HepG2 (cell line): ENCODE results near the gene SMAD2. TPM values are rescaled to one million over a fixed set of nuclear protein-coding genes. Genes with fewer than 3 reads are reported as not detected.

ENCODE experiments used
- ATAC-seq: fragments of 200-7000 bp; cut with Tn5 transposase; 3 replicates; pipeline ENCODE4 v1.9.1; 2020; ENCODE audit warnings: mild to moderate bottlenecking, moderate library complexity
- BruUV-seq: library from RNA; stranded (reverse); fragments of 400-500 nt; replicated peaks from 2 replicates; lab custom pipeline; 2021; lab: Mats Ljungman, UMichigan
- CTCF ChIA-PET: fragments of 300-600 bp; formaldehyde crosslinking; extraction: SDS; loops from one replicate; lab custom pipeline; 2021; ENCODE audit warnings: low total read pairs, inconsistent platforms, low intra/inter-chr PET ratio; lab: Yijun Ruan, JAX
- POLR2A ChIA-PET: fragments of 350-600 bp; sonication (Branson Sonifier 250); formaldehyde crosslinking; loops from one replicate; lab custom pipeline; 2020; ENCODE audit warnings: antibody characterized with exemption, inconsistent platforms; lab: Yijun Ruan, JAX
- DNase-seq: peaks from one replicate; pipeline ENCODE4 v3.0.0-alpha.2; 2015; ENCODE audit warnings: low spot score
- FAIRE-seq: peaks from 3 replicates; lab custom pipeline; 2011; peaks lifted over from hg19 to GRCh38; lab: Jason Lieb, UNC
- H2AFZ ChIP-seq: one replicate; pipeline ENCODE4 v1.6.1; 2011; ENCODE audit warnings: low read length, inconsistent platforms
- H3K27ac ChIP-seq: fragments of 300-600 bp; 3 replicates; pipeline ENCODE4 v1.8.0; 2011; ENCODE audit warnings: mixed run types, mild to moderate bottlenecking, mixed read lengths, low read length, inconsistent platforms; ENCODE audit not compliant: insufficient read depth; ENCODE audit errors: extremely low read length
- H3K27me3 ChIP-seq, 2 experiments: fragments of 200-600 bp in 1 of 2; 2 replicates in 1 of 2; 3 replicates in 1 of 2; pipeline versions ENCODE4 v1.6.0 to v1.8.0; 2011; ENCODE audit warnings: low read length in 2 of 2, mild to moderate bottlenecking in 2 of 2, moderate library complexity in 2 of 2, inconsistent platforms in 1 of 2; ENCODE audit not compliant: insufficient read depth in 2 of 2, control insufficient read depth in 1 of 2
- H3K36me3 ChIP-seq, 2 experiments: fragments of 200-600 bp in 1 of 2; replicated peaks in 1 of 2; 2 replicates in 1 of 2; 3 replicates in 1 of 2; pipeline versions ENCODE4 v1.5.1 to v1.8.0; 2011; ENCODE audit warnings: low read length in 2 of 2, inconsistent platforms in 1 of 2; ENCODE audit not compliant: insufficient read depth in 2 of 2, control insufficient read depth in 1 of 2
- H3K4me1 ChIP-seq: 2 replicates; pipeline ENCODE4 v1.5.1; 2012; ENCODE audit warnings: low read length, inconsistent platforms; ENCODE audit not compliant: insufficient read depth
- H3K4me2 ChIP-seq: 2 replicates; pipeline ENCODE4 v1.6.0; 2011; ENCODE audit warnings: low read depth, low read length, inconsistent platforms
- H3K4me3 ChIP-seq, 3 experiments: fragments of 200-600 bp in 1 of 3; sonication (generic), shearing (Covaris generic) in 1 of 3; replicated peaks in 1 of 3; 2 replicates each; pipeline ENCODE4 v1.5.1; 2011 to 2016; ENCODE audit warnings: low read length in 3 of 3, inconsistent platforms in 2 of 3, low read depth in 2 of 3, mild to moderate bottlenecking in 2 of 3, control low read depth in 1 of 3, mixed read lengths in 1 of 3; ENCODE audit not compliant: insufficient read depth in 1 of 3
- H3K79me2 ChIP-seq: one replicate; pipeline ENCODE4 v1.6.1; 2011; ENCODE audit warnings: low read length, inconsistent platforms; ENCODE audit not compliant: insufficient read depth
- H3K9ac ChIP-seq: 2 replicates; pipeline ENCODE4 v1.6.0; 2011; ENCODE audit warnings: mild to moderate bottlenecking, low read depth, low read length, inconsistent platforms; ENCODE audit not compliant: insufficient read depth
- H3K9me3 ChIP-seq: 2 replicates; pipeline ENCODE4 v1.5.1; 2012; ENCODE audit warnings: mild to moderate bottlenecking, low read length
- H4K20me1 ChIP-seq: 2 replicates; pipeline ENCODE4 v1.6.0; 2011; ENCODE audit warnings: inconsistent platforms, mild to moderate bottlenecking, low read length, moderate library complexity; ENCODE audit not compliant: insufficient read depth
- CREM ChIP-seq, 2 experiments: sonication (generic) in 1 of 2; formaldehyde crosslinking in 1 of 2; IDR thresholded peaks; 2 replicates each; pipeline versions ENCODE4 v1.4.0 to v1.6.1; 2016 to 2020; ENCODE audit warnings: antibody characterized with exemption in 1 of 2, mild to moderate bottlenecking in 1 of 2, missing genetic modification reagents in 1 of 2
- HHEX ChIP-seq: IDR thresholded peaks from 2 replicates; pipeline ENCODE4 v1.6.1; 2016; ENCODE audit warnings: control low read depth
- ISL2 ChIP-seq: sonication (generic); formaldehyde crosslinking; IDR thresholded peaks from 2 replicates; pipeline ENCODE4 v1.5.0; 2020; ENCODE audit warnings: missing genetic modification reagents
- MIER2 ChIP-seq: IDR thresholded peaks from 2 replicates; pipeline ENCODE4 v1.6.1; 2016; ENCODE audit warnings: missing biosample characterization, missing genetic modification reagents
- RELA ChIP-seq: sonication (generic); formaldehyde crosslinking; IDR thresholded peaks from 2 replicates; pipeline ENCODE4 v1.4.0; 2020; ENCODE audit warnings: missing genetic modification reagents
- XRCC5 ChIP-seq: fragments of 200-400 bp; formaldehyde crosslinking; optimal IDR thresholded peaks from 2 replicates; pipeline ENCODE3; 2017; ENCODE audit warnings: mild to moderate bottlenecking, low read length
- ZNF282 ChIP-seq: fragments of 450-650 bp; IDR thresholded peaks from 2 replicates; pipeline ENCODE4 v1.6.1; 2018; ENCODE audit not compliant: partially characterized antibody
- ZNF317 ChIP-seq: sonication (generic); formaldehyde crosslinking; IDR thresholded peaks from 2 replicates; pipeline ENCODE4 v1.5.0; 2020; ENCODE audit warnings: mild to moderate bottlenecking, missing genetic modification reagents
- ZNF761 ChIP-seq: sonication (generic); formaldehyde crosslinking; conservative IDR thresholded peaks from 2 replicates; pipeline ENCODE4 v1.4.0; 2020; ENCODE audit warnings: mild to moderate bottlenecking, missing genetic modification reagents
- ZSCAN22 ChIP-seq: sonication (generic); formaldehyde crosslinking; IDR thresholded peaks from 2 replicates; pipeline ENCODE4 v1.4.0; 2020; ENCODE audit warnings: mild to moderate bottlenecking, missing genetic modification reagents
- ZSCAN29 ChIP-seq: sonication (generic); formaldehyde crosslinking; conservative IDR thresholded peaks from 2 replicates; pipeline ENCODE4 v1.4.0; 2020; ENCODE audit warnings: mild to moderate bottlenecking, missing genetic modification reagents
- WGBS: methylation state at CpG from one replicate; pipeline ENCODE4 v1.1.6; 2017; ENCODE audit warnings: low lambda C conversion rate; 5-methylcytosine and 5-hydroxymethylcytosine counted together
- in situ Hi-C: cut with HindIII; loops from 2 replicates; pipeline ENCODE4 v1.10.0; 2017; ENCODE audit warnings: low pct_unique_long_range_greater_than_20kb; ENCODE audit not compliant: extremely low pct_ligation_motif_present
- intact Hi-C: fragments of 100-400 bp; cut with micrococcal nuclease; formaldehyde crosslinking; loops from one replicate; pipeline ENCODE4 v1.10.0; 2022; ENCODE audit not compliant: unreplicated experiment
- polyA plus RNA-seq, 8 experiments: library from polyadenylated mRNA; depleted of rRNA in 3 of 8; stranded (reverse) in 7 of 8; unstranded in 1 of 8; fragments of >200 nt; fragmentation: Illumina TruSeq in 4 of 8; extraction: Trizol in 4 of 8; gene quantifications; 2 replicates each; pipeline versions ENCODE4 v1.2.1 to v1.2.3, GENCODE V29; 2011 to 2016; ENCODE audit warnings: low read depth in 4 of 8, missing spikeins in 1 of 8, mixed read lengths in 1 of 8; ENCODE audit not compliant: insufficient read depth in 1 of 8
- total RNA-seq, 5 experiments: library from RNA; depleted of rRNA; stranded (reverse); fragments of >200 nt; fragmentation: Illumina TruSeq; extraction: Trizol; gene quantifications; 2 replicates each; pipeline ENCODE4 v1.2.3, GENCODE V29; 2016; ENCODE audit warnings: low read depth in 1 of 5
- TF ChIP-seq, protein P1 (sequence below): sonication (generic); formaldehyde crosslinking; IDR thresholded peaks from 2 replicates; pipeline ENCODE4 v1.4.0; 2020; ENCODE audit warnings: low read depth, mild to moderate bottlenecking, missing genetic modification reagents
- TF ChIP-seq, protein P2 (sequence below): sonication (generic); formaldehyde crosslinking; IDR thresholded peaks from 2 replicates; pipeline ENCODE4 v1.9.0; 2021; ENCODE audit warnings: missing genetic modification reagents, mild to moderate bottlenecking, borderline replicate concordance
- TF ChIP-seq, protein P3 (sequence below): sonication (generic); formaldehyde crosslinking; IDR thresholded peaks from 2 replicates; pipeline ENCODE4 v1.5.0; 2020; ENCODE audit warnings: mild to moderate bottlenecking, missing genetic modification reagents, moderate library complexity
- TF ChIP-seq, protein P4 (sequence below): sonication (generic); formaldehyde crosslinking; IDR thresholded peaks from 2 replicates; pipeline ENCODE4 v1.9.0; 2022; ENCODE audit warnings: low read depth, missing genetic modification reagents

SMAD2 gene
- total and polyA plus RNA-seq, 2 of the 13 experiments (the other 11 are each of a cell fraction or from before 2014, with no cell fraction given): 40.2 to 96.2 TPM

DNA sequence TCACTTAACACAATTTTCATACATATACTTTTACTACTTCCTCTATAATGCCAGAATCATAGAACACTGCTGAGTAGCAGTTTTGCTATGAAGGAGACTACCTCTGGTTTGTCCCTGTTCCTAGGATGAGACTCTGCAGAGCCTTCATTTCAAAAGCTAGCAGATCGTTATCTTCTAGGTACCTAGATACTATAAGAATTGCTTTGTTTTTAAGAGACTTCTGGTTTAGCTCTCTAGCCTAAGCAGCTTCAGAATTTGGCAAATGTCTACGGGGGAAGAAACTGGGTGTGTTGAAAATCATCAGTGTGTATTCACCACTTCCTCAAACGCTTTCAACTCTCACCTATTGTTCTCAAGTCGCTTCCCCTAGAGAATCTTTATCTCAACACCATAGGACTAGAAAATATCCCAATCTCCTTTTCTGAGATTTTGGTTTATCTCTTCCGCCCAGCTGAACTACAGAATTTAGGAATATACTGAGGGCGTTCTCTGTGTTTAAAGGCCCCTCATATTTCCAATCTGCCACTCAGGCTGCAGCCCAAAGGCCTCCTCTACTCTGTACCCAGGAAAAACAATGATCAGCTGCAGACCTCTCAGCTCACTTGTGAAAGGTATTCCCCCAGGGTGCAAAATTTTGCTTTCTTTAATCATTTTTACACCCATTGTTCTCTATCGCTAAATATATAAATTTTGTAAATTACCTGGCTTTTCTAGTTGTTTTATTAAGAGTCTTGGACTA lies 28.7 kb downstream of the SMAD2 start:
- ChIA-PET CTCF (no interaction called here), POLR2A (no interaction called here)
- in situ Hi-C loops (no loop called here), intact Hi-C loops (no loop called here)
- Histone ChIP-seq H3K4me2 (no peak overlapping the region), H3K79me2 (peaks cover 99% of the 10 kb centered on the region), H3K27ac (no peak overlapping the region), H2AFZ (no peak overlapping the region), H3K4me3 (no peak overlapping the region), H4K20me1 (peaks cover 15% of the 10 kb centered on the region), H3K9me3 (peaks cover 8% of the 10 kb centered on the region), H3K27me3 (no peaks in the 10 kb centered on the region), H3K9ac (no peak overlapping the region), H3K36me3 (no peaks in the 10 kb centered on the region; a peak in 1 of 5 replicates), H3K4me1 (peaks cover 29% of the 10 kb centered on the region)
- TF ChIP-seq ISL2 (CRISPR knock-in tag) (no peak), XRCC5 (no peak), ZSCAN22 (CRISPR knock-in tag) (no peak), ZNF317 (CRISPR knock-in tag) (no peak), RELA (CRISPR knock-in tag) (no peak), CREM (IDR thresholded peaks at IDR 0.05) (no peak), CREM (CRISPR knock-in tag; IDR thresholded peaks at IDR 0.05) (no peak), ZNF761 (no peak), MIER2 (CRISPR knock-in tag) (no peak), ZSCAN29 (no peak), ZNF282 (no peak), HHEX (CRISPR knock-in tag) (no peak)
- TF ChIP-seq, protein P1, sequence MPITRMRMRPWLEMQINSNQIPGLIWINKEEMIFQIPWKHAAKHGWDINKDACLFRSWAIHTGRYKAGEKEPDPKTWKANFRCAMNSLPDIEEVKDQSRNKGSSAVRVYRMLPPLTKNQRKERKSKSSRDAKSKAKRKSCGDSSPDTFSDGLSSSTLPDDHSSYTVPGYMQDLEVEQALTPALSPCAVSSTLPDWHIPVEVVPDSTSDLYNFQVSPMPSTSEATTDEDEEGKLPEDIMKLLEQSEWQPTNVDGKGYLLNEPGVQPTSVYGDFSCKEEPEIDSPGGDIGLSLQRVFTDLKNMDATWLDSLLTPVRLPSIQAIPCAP: no peak
- TF ChIP-seq, protein P2, sequence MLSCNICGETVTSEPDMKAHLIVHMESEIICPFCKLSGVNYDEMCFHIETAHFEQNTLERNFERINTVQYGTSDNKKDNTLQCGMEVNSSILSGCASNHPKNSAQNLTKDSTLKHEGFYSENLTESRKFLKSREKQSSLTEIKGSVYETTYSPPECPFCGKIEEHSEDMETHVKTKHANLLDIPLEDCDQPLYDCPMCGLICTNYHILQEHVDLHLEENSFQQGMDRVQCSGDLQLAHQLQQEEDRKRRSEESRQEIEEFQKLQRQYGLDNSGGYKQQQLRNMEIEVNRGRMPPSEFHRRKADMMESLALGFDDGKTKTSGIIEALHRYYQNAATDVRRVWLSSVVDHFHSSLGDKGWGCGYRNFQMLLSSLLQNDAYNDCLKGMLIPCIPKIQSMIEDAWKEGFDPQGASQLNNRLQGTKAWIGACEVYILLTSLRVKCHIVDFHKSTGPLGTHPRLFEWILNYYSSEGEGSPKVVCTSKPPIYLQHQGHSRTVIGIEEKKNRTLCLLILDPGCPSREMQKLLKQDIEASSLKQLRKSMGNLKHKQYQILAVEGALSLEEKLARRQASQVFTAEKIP: no peak
- TF ChIP-seq, protein P3, sequence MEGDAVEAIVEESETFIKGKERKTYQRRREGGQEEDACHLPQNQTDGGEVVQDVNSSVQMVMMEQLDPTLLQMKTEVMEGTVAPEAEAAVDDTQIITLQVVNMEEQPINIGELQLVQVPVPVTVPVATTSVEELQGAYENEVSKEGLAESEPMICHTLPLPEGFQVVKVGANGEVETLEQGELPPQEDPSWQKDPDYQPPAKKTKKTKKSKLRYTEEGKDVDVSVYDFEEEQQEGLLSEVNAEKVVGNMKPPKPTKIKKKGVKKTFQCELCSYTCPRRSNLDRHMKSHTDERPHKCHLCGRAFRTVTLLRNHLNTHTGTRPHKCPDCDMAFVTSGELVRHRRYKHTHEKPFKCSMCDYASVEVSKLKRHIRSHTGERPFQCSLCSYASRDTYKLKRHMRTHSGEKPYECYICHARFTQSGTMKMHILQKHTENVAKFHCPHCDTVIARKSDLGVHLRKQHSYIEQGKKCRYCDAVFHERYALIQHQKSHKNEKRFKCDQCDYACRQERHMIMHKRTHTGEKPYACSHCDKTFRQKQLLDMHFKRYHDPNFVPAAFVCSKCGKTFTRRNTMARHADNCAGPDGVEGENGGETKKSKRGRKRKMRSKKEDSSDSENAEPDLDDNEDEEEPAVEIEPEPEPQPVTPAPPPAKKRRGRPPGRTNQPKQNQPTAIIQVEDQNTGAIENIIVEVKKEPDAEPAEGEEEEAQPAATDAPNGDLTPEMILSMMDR (CRISPR knock-in tag): no peak
- TF ChIP-seq, protein P4, sequence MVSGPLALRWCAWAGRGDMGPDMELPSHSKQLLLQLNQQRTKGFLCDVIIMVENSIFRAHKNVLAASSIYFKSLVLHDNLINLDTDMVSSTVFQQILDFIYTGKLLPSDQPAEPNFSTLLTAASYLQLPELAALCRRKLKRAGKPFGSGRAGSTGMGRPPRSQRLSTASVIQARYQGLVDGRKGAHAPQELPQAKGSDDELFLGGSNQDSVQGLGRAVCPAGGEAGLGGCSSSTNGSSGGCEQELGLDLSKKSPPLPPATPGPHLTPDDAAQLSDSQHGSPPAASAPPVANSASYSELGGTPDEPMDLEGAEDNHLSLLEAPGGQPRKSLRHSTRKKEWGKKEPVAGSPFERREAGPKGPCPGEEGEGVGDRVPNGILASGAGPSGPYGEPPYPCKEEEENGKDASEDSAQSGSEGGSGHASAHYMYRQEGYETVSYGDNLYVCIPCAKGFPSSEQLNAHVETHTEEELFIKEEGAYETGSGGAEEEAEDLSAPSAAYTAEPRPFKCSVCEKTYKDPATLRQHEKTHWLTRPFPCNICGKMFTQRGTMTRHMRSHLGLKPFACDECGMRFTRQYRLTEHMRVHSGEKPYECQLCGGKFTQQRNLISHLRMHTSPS: no peak
- no TSS peak for BruUV-seq
- ATAC-seq (no peak), FAIRE-seq (no peak), DNase-seq (no peak)
- WGBS: 97% methylated on average over 7 of the region's 7 CpGs
